K562 (cell line): ENCODE results near the gene CRAT. TPM values are rescaled to one million over a fixed set of nuclear protein-coding genes. Genes with fewer than 3 reads are reported as not detected.
A peak's percentile ranks its signal among the peaks of the same experiment; 100 is the strongest.

ENCODE experiments used
- BRF1 ChIP-seq: IDR thresholded peaks from 3 replicates; pipeline ENCODE4 v1.6.1; 2011; ENCODE audit warnings: borderline replicate concordance, mild to moderate bottlenecking; ENCODE audit not compliant: insufficient read length; ENCODE audit errors: extremely low read depth
- EP400 ChIP-seq: fragments of 450-650 bp; IDR thresholded peaks from 2 replicates; pipeline ENCODE4 v1.6.1; 2017; ENCODE audit warnings: antibody characterized with exemption, mild to moderate bottlenecking, moderate library complexity
- HCFC1 ChIP-seq: IDR thresholded peaks from 2 replicates; pipeline ENCODE4 v1.6.1; 2012; ENCODE audit warnings: low read depth, low read length, improper control_type of control experiment
- HDAC2 ChIP-seq: fragments of 450-650 bp; IDR thresholded peaks from 2 replicates; pipeline ENCODE4 v1.6.1; 2016; ENCODE audit warnings: mild to moderate bottlenecking
- HOXB6 ChIP-seq: fragments of 250-450 bp; sonication (Bioruptor Pico); IDR thresholded peaks from 2 replicates; pipeline ENCODE4 v1.5.1; 2022; ENCODE audit warnings: mild to moderate bottlenecking, borderline replicate concordance
- JUNB ChIP-seq: fragments of 450-650 bp; formaldehyde crosslinking; conservative IDR thresholded peaks from 2 replicates; pipeline ENCODE4 v1.4.0; 2020; ENCODE audit warnings: mild to moderate bottlenecking
- KAT8 ChIP-seq: fragments of 450-650 bp; IDR thresholded peaks from 2 replicates; pipeline ENCODE4 v1.6.1; 2016; ENCODE audit warnings: low read depth, mild to moderate bottlenecking
- MCM3 ChIP-seq: fragments of 450-650 bp; IDR thresholded peaks from 2 replicates; pipeline ENCODE4 v1.6.1; 2016
- RBM39 ChIP-seq: fragments of 200-400 bp; formaldehyde crosslinking; optimal IDR thresholded peaks from 2 replicates; pipeline ENCODE3; 2018; ENCODE audit warnings: low read depth, low read length
- SIRT6 ChIP-seq: IDR thresholded peaks from one replicate; pipeline ENCODE4 v1.6.1; 2012; ENCODE audit warnings: low read depth, mild to moderate bottlenecking, control low read depth, inconsistent platforms, low read length, moderate library complexity
- SMARCA5 ChIP-seq: fragments of 450-650 bp; IDR thresholded peaks from 2 replicates; pipeline ENCODE4 v1.6.1; 2016
- STAT5B ChIP-seq: fragments of 250-450 bp; sonication (Bioruptor Pico); IDR thresholded peaks from 2 replicates; pipeline ENCODE4 v1.8.0; 2021; ENCODE audit warnings: mild to moderate bottlenecking, inconsistent platforms
- TBL1XR1 ChIP-seq, 2 experiments: IDR thresholded peaks; 2 replicates each; pipeline ENCODE4 v1.6.1; 2012; ENCODE audit warnings: improper control_type of control experiment in 2 of 2, low read length in 2 of 2, mild to moderate bottlenecking in 1 of 2
- ZKSCAN1 ChIP-seq: fragments of 150-350 bp; IDR thresholded peaks from 2 replicates; pipeline ENCODE4 v1.6.1; 2016; ENCODE audit warnings: low read depth, low read length
- ZNF184 ChIP-seq: sonication (generic); formaldehyde crosslinking; IDR thresholded peaks from 2 replicates; pipeline ENCODE4 v1.5.0; 2020; ENCODE audit warnings: missing genetic modification reagents
- ZNF274 ChIP-seq: IDR thresholded peaks from 2 replicates; pipeline ENCODE4 v1.6.1; 2011; ENCODE audit warnings: low read depth, mild to moderate bottlenecking, low read length, moderate library complexity, borderline replicate concordance
- ZNF695 ChIP-seq: fragments of 450-650 bp; formaldehyde crosslinking; IDR thresholded peaks from 2 replicates; pipeline ENCODE4 v1.4.0; 2020; ENCODE audit warnings: mild to moderate bottlenecking, moderate library complexity
- polyA plus RNA-seq, 8 experiments: library from polyadenylated mRNA; depleted of rRNA in 4 of 8; stranded (reverse) in 5 of 8; unstranded in 3 of 8; fragments of >200 nt; fragmentation: Nextera tagmentation in 2 of 8; fragmentation: Illumina TruSeq in 1 of 8; extraction: Ambion mirVana in 2 of 8; extraction: Trizol in 1 of 8; gene quantifications; 2 replicates each; pipeline versions ENCODE4 v1.2.1 to v1.2.3, GENCODE V29; 2011 to 2014; ENCODE audit warnings: inconsistent platforms in 1 of 8, missing spikeins in 1 of 8
- total RNA-seq, 7 experiments: library from RNA; depleted of rRNA in 6 of 7; stranded (reverse); fragments of >200 nt in 6 of 7; fragmentation: Illumina TruSeq in 2 of 7; extraction: Trizol in 2 of 7; gene quantifications; 2 replicates each; pipeline versions ENCODE4 v1.2.1 to v1.2.3, GENCODE V29; 2011 to 2021; ENCODE audit warnings: low replicate concordance in 1 of 7
- TF ChIP-seq, protein P1 (sequence below): fragments of 250-450 bp; sonication (Bioruptor Pico); IDR thresholded peaks from 2 replicates; pipeline ENCODE4 v1.4.0; 2020; ENCODE audit warnings: borderline replicate concordance
- TF ChIP-seq, protein P2 (sequence below): fragments of 250-450 bp; sonication (Bioruptor Pico); IDR thresholded peaks from 2 replicates; pipeline ENCODE4 v1.5.0; 2021
- TF ChIP-seq, protein P3 (sequence below): fragments of 250-450 bp; sonication (Bioruptor Pico); IDR thresholded peaks from 2 replicates; pipeline ENCODE4 v1.8.0; 2022; ENCODE audit warnings: moderate library complexity, mild to moderate bottlenecking, inconsistent platforms
- TF ChIP-seq, protein P4 (sequence below): fragments of 250-450 bp; sonication (Bioruptor Pico); IDR thresholded peaks from 2 replicates; pipeline ENCODE4 v1.4.0; 2020; ENCODE audit warnings: mild to moderate bottlenecking
- TF ChIP-seq, protein P5 (sequence below), 2 experiments: IDR thresholded peaks; 2 replicates each; pipeline ENCODE4 v1.6.1; 2011; ENCODE audit warnings: borderline replicate concordance in 1 of 2, control low read depth in 1 of 2, low read depth in 1 of 2, low read length in 1 of 2, mild to moderate bottlenecking in 1 of 2, mixed read lengths in 1 of 2, moderate library complexity in 1 of 2; ENCODE audit not compliant: insufficient read depth in 1 of 2, insufficient read length in 1 of 2, poor library complexity in 1 of 2, severe bottlenecking in 1 of 2; ENCODE audit errors: extremely low read depth in 1 of 2

Gene CRAT
- total and polyA plus RNA-seq, 9 of the 15 experiments (the other 6 are each of a cell fraction or from before 2014, with no cell fraction given) = 0.20 to 13.8 (median 5.4) TPM

DNA sequence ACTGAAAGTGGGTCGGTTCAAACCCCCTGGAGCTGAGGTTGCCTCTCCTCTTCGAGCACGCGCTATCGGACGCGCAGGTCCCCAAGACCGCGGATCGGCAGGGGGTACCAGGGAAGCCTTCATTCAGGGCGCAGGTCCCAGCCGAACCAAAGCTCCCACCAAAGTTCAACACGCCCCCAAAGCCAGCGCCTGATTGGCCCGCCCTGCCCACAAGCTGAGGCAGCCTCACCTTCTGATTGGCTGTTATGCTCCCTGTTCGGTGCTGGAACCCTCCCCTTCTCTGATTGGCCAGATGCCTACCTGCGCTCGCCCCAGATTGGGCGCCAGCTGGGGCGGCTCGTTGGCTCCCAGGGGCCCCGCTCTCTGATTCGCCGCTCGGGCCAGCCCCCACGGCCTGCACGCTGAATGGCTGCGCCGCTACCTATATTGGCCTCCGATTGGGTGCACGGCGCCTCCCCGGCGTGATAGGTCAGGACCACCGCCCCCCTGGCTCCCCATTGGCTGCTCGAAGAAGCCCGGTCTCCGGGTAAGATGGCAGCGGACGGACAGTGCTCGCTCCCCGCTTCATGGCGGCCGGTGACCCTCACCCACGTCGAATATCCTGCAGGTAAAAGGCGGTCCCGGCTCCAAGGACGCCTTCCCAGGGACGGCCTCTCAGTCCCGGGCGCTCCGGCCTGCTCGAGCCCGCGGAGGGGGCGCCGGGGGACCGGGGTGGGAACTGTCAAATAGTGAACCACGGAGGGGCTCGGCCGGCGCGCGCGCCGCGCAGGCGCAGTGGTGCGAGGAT is 29.8 kb downstream of the CRAT start, which contains the start of gene DOLPP1 (continued):
- no peak for TF ChIP-seq JUNB (CRISPR knock-in tag)
- TF ChIP-seq TBL1XR1 (IDR thresholded peaks at IDR 0.05; ENCODE audit: low read length in 2 of 2) = no peak
- TF ChIP-seq HCFC1 = no peak; the same call in 1 of the 2 replicates
- TF ChIP-seq SMARCA5 = no peak
- TF ChIP-seq, protein P1, sequence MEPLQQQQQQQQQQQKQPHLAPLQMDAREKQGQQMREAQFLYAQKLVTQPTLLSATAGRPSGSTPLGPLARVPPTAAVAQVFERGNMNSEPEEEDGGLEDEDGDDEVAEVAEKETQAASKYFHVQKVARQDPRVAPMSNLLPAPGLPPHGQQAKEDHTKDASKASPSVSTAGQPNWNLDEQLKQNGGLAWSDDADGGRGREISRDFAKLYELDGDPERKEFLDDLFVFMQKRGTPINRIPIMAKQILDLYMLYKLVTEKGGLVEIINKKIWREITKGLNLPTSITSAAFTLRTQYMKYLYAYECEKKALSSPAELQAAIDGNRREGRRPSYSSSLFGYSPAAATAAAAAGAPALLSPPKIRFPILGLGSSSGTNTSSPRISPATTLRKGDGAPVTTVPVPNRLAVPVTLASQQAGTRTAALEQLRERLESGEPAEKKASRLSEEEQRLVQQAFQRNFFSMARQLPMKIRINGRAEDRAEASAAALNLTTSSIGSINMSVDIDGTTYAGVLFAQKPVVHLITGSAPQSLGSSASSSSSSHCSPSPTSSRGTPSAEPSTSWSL (CRISPR knock-in tag) = no peak
- no peak for TF ChIP-seq ZKSCAN1
- peak; percentile 87 for TF ChIP-seq EP400
- TF ChIP-seq, protein P2, sequence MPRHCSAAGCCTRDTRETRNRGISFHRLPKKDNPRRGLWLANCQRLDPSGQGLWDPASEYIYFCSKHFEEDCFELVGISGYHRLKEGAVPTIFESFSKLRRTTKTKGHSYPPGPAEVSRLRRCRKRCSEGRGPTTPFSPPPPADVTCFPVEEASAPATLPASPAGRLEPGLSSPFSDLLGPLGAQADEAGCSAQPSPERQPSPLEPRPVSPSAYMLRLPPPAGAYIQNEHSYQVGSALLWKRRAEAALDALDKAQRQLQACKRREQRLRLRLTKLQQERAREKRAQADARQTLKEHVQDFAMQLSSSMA (CRISPR knock-in tag) = no peak
- TF ChIP-seq SIRT6 = no peak
- TF ChIP-seq HDAC2 = no peak
- TF ChIP-seq KAT8 = no peak
- no peak for TF ChIP-seq ZNF274
- TF ChIP-seq, protein P3, sequence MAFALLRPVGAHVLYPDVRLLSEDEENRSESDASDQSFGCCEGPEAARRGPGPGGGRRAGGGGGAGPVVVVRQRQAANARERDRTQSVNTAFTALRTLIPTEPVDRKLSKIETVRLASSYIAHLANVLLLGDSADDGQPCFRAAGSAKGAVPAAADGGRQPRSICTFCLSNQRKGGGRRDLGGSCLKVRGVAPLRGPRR (CRISPR knock-in tag) = peak; percentile 59; the same call in 1 of the 2 replicates
- TF ChIP-seq BRF1 = no peak
- no peak for TF ChIP-seq ZNF695 (CRISPR knock-in tag)
- TF ChIP-seq, protein P4, sequence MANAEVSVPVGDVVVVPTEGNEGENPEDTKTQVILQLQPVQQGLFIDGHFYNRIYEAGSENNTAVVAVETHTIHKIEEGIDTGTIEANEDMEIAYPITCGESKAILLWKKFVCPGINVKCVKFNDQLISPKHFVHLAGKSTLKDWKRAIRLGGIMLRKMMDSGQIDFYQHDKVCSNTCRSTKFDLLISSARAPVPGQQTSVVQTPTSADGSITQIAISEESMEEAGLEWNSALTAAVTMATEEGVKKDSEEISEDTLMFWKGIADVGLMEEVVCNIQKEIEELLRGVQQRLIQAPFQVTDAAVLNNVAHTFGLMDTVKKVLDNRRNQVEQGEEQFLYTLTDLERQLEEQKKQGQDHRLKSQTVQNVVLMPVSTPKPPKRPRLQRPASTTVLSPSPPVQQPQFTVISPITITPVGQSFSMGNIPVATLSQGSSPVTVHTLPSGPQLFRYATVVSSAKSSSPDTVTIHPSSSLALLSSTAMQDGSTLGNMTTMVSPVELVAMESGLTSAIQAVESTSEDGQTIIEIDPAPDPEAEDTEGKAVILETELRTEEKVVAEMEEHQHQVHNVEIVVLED (CRISPR knock-in tag) = peak; percentile 52
- TF ChIP-seq, protein P5, sequence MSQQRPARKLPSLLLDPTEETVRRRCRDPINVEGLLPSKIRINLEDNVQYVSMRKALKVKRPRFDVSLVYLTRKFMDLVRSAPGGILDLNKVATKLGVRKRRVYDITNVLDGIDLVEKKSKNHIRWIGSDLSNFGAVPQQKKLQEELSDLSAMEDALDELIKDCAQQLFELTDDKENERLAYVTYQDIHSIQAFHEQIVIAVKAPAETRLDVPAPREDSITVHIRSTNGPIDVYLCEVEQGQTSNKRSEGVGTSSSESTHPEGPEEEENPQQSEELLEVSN (IDR thresholded peaks at IDR 0.05; ENCODE audit: borderline replicate concordance in 1 of 2, extremely low read depth in 1 of 2, insufficient read depth in 1 of 2, insufficient read length in 1 of 2, low read depth in 1 of 2, low read length in 1 of 2, poor library complexity in 1 of 2, severe bottlenecking in 1 of 2) = peak in 1 of 2 experiments; percentile 60
- TF ChIP-seq STAT5B = no peak
- TF ChIP-seq RBM39 = no peak
- no peak for TF ChIP-seq HOXB6
- TF ChIP-seq MCM3 = no peak
- TF ChIP-seq ZNF184 = no peak
